ENCODE results near the gene CASP5.

- TF ChIP-seq CTCF (IDR thresholded peaks at IDR 0.05) (no peak), POLR2AphosphoS5 (IDR thresholded peaks at IDR 0.05) (no peak), POLR2A (IDR thresholded peaks at IDR 0.05) (no peak)
Measured at GRCh38 chr11:105054723-105055493, 31.9 kb upstream of the CASP5 start.
